Measurements from ENCODE around the gene NBPF3. TPM values are rescaled to one million over a fixed set of nuclear protein-coding genes. Genes with fewer than 3 reads are reported as not detected.
A peak's percentile ranks its signal among the peaks of the same experiment; 100 is the strongest.

The NBPF3 gene
- total RNA-seq, 2 donors from 2014 or later: 15.5 to 22.1 TPM

- WGBS, 2 experiments (ENCODE audit: insufficient coverage in 1 of 2, insufficient read length in 1 of 2): 90% methylated on average over 1 of the region's 1 CpG; no CpG with 5 or more reads in 1 of the 2 experiments
- H3K27ac ChIP-seq (ENCODE audit: low read depth, low read length): no peak overlapping the region
- H3K27ac Mint-ChIP-seq: no peak overlapping the region
- H3K36me3 ChIP-seq (ENCODE audit: control insufficient read depth, insufficient read depth, low read length): no peaks in the 10 kb centered on the region
- peak; percentile 39 for DNase-seq
- no peak for TF ChIP-seq CTCF (conservative IDR thresholded peaks at IDR 0.05)
- no peaks in the 10 kb centered on the region for H3K36me3 Mint-ChIP-seq (ENCODE audit: low read depth)
- no peak overlapping the region for H3K9ac ChIP-seq (ENCODE audit: extremely low read depth, low read length, poor library complexity, severe bottlenecking)
- peaks cover 20% of the 10 kb centered on the region for H3K4me1 Mint-ChIP-seq
- peaks cover 7% of the 10 kb centered on the region for H3K9me3 ChIP-seq (ENCODE audit: control insufficient read depth, low read length)
- H3K27me3 ChIP-seq (ENCODE audit: control insufficient read depth, insufficient read depth, low read length, poor library complexity, severe bottlenecking): no peaks in the 10 kb centered on the region
- peaks cover 2% of the 10 kb centered on the region for H3K27me3 Mint-ChIP-seq (ENCODE audit: insufficient read depth)
- H3K9me3 Mint-ChIP-seq: peaks cover 14% of the 10 kb centered on the region
- no peak overlapping the region for H3K4me3 ChIP-seq (ENCODE audit: low read length)
- H3K4me3 Mint-ChIP-seq: no peak overlapping the region
- H3K4me1 ChIP-seq (ENCODE audit: control insufficient read depth, insufficient read depth, low read length): no peaks in the 10 kb centered on the region
Observed at GRCh38 chr1:21496063-21496462, 56.1 kb downstream of the NBPF3 start.

GRCh38 chr1:21496886-21497285 is 56.9 kb downstream of the NBPF3 start:
- Mint-ChIP-seq H3K36me3 (ENCODE audit: low read depth) (no peaks in the 10 kb centered on the region), H3K9me3 (peaks cover 9% of the 10 kb centered on the region), H3K4me3 (no peak overlapping the region), H3K27ac (no peak overlapping the region), H3K4me1 (peaks cover 17% of the 10 kb centered on the region), H3K27me3 (ENCODE audit: insufficient read depth) (peaks cover 2% of the 10 kb centered on the region)
- Histone ChIP-seq H3K27me3 (ENCODE audit: control insufficient read depth, insufficient read depth, low read length, poor library complexity, severe bottlenecking) (no peaks in the 10 kb centered on the region), H3K36me3 (ENCODE audit: control insufficient read depth, insufficient read depth, low read length) (no peaks in the 10 kb centered on the region), H3K9ac (ENCODE audit: extremely low read depth, low read length, poor library complexity, severe bottlenecking) (no peak overlapping the region), H3K27ac (ENCODE audit: low read depth, low read length) (no peak overlapping the region), H3K9me3 (ENCODE audit: control insufficient read depth, low read length) (peaks cover 5% of the 10 kb centered on the region), H3K4me1 (ENCODE audit: control insufficient read depth, insufficient read depth, low read length) (no peaks in the 10 kb centered on the region), H3K4me3 (ENCODE audit: low read length) (no peak overlapping the region)
- 88 to 94% methylated on average over 2 to 3 of the region's 3 CpGs for WGBS, 2 experiments (ENCODE audit: insufficient coverage in 1 of 2, insufficient read length in 1 of 2)
- TF ChIP-seq CTCF (conservative IDR thresholded peaks at IDR 0.05): no peak
- DNase-seq: peak; percentile 58

- no peaks in the 10 kb centered on the region for H3K4me1 ChIP-seq (ENCODE audit: control insufficient read depth, insufficient read depth, low read length)
- TF ChIP-seq CTCF (conservative IDR thresholded peaks at IDR 0.05): peak; percentile 65
- Mint-ChIP-seq H3K36me3 (ENCODE audit: low read depth) (no peaks in the 10 kb centered on the region), H3K27ac (peak overlapping the region; percentile 69), H3K9me3 (peaks cover 9% of the 10 kb centered on the region), H3K27me3 (ENCODE audit: insufficient read depth) (peaks cover 2% of the 10 kb centered on the region), H3K4me1 (peaks cover 10% of the 10 kb centered on the region), H3K4me3 (no peak overlapping the region)
- peaks cover 5% of the 10 kb centered on the region for H3K9me3 ChIP-seq (ENCODE audit: control insufficient read depth, low read length)
- no peak overlapping the region for H3K4me3 ChIP-seq (ENCODE audit: low read length)
- H3K27me3 ChIP-seq (ENCODE audit: control insufficient read depth, insufficient read depth, low read length, poor library complexity, severe bottlenecking): no peaks in the 10 kb centered on the region
- H3K27ac ChIP-seq (ENCODE audit: low read depth, low read length): no peak overlapping the region
- WGBS, 2 experiments (ENCODE audit: insufficient coverage in 1 of 2, insufficient read length in 1 of 2): 32 to 52% methylated on average over 4 to 7 of the region's 7 CpGs
- H3K9ac ChIP-seq (ENCODE audit: extremely low read depth, low read length, poor library complexity, severe bottlenecking): no peak overlapping the region
- peak; percentile 85 for DNase-seq
- no peaks in the 10 kb centered on the region for H3K36me3 ChIP-seq (ENCODE audit: control insufficient read depth, insufficient read depth, low read length)
Observed at GRCh38 chr1:21497466-21498061, 57.6 kb downstream of the NBPF3 start.
